Activated CD4-positive, alpha-beta T cell treated with anti-CD3 and anti-CD28 coated beads, Interleukin-2, amount 50 U/mL, for 24 hours (primary cell): ENCODE data around the gene ATF3.
"Not testable (repeated sequence)": the region's sequence is repeated elsewhere in the genome, so short reads cannot be mapped to it uniquely, and the experiment has no call there.

Experiments
- DNase-seq, 2 donors: peaks; one replicate each; pipeline ENCODE4 v3.0.0-alpha.2; 2020; ENCODE audit warnings: low read depth in 1 of 2, low spot score in 1 of 2

ATF3 gene

GRCh38 chr1:212649020-212649419 lies 40.5 kb downstream of the ATF3 start:
- DNase-seq: no peak

- no peak for DNase-seq
Measured at GRCh38 chr1:212650228-212650627, 41.7 kb downstream of the ATF3 start.

- no peak for DNase-seq
Measured at GRCh38 chr1:212651521-212651920, 43.0 kb downstream of the ATF3 start.

- no peak for DNase-seq
Measured at GRCh38 chr1:212651977-212652376, 43.4 kb downstream of the ATF3 start.

- DNase-seq: no peak
Measured at GRCh38 chr1:212652609-212653008, 44.0 kb downstream of the ATF3 start.

GRCh38 chr1:212655668-212656440 lies 47.3 kb downstream of the ATF3 start:
- no peak for DNase-seq

- no peak for DNase-seq
Measured at GRCh38 chr1:212656730-212657129, 48.2 kb downstream of the ATF3 start.

- DNase-seq: not testable (repeated sequence)
Measured at GRCh38 chr1:212658250-212658649, 49.7 kb downstream of the ATF3 start.

GRCh38 chr1:212664409-212665199 lies 56.0 kb downstream of the ATF3 start:
- no peak for DNase-seq

- DNase-seq: peak; percentile 69 to 73
Measured at GRCh38 chr1:212665241-212666115, 56.9 kb downstream of the ATF3 start.

GRCh38 chr1:212666116-212666775 lies 57.7 kb downstream of the ATF3 start:
- no peak for DNase-seq

GRCh38 chr1:212667223-212668139 lies 58.9 kb downstream of the ATF3 start:
- DNase-seq: no peak

- no peak for DNase-seq
Measured at GRCh38 chr1:212668477-212668876, 59.9 kb downstream of the ATF3 start.

- DNase-seq: no peak
Measured at GRCh38 chr1:212669102-212669501, 60.5 kb downstream of the ATF3 start.

- no peak for DNase-seq
Measured at GRCh38 chr1:212669600-212669999, 61.0 kb downstream of the ATF3 start.

GRCh38 chr1:212670301-212670700 lies 61.7 kb downstream of the ATF3 start:
- no peak for DNase-seq
